ENCODE results near the gene BCL7A. TPM values are rescaled to one million over a fixed set of nuclear protein-coding genes. Genes with fewer than 3 reads are reported as not detected.

The BCL7A gene
- total and polyA plus RNA-seq, 2 donors (not counting 1 experiment from before 2014, with no cell fraction given) = 71.0 to 75.9 TPM

DNA sequence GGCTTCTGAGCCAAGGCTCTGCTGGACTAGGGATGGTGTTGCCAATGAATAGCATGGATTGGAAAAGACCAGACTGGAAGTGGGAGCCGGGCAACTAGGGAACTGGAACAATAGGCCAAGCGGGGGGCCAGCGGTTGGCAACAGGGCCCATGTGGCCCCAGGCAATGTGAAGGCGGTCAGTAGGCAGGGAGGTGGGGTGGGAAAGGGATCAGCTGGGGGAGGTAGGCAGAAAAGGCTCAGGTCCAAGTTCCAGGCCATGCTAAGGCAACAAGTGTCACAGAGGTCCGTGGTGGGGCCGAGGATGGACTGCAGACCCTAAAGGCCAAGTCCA is 42.0 kb downstream of the BCL7A start:
- ATAC-seq (ENCODE audit: low read depth) (no peak), DNase-seq (no peak)
- intact Hi-C loops (cut with micrococcal nuclease) = no loop called here
- TF ChIP-seq, protein P1, sequence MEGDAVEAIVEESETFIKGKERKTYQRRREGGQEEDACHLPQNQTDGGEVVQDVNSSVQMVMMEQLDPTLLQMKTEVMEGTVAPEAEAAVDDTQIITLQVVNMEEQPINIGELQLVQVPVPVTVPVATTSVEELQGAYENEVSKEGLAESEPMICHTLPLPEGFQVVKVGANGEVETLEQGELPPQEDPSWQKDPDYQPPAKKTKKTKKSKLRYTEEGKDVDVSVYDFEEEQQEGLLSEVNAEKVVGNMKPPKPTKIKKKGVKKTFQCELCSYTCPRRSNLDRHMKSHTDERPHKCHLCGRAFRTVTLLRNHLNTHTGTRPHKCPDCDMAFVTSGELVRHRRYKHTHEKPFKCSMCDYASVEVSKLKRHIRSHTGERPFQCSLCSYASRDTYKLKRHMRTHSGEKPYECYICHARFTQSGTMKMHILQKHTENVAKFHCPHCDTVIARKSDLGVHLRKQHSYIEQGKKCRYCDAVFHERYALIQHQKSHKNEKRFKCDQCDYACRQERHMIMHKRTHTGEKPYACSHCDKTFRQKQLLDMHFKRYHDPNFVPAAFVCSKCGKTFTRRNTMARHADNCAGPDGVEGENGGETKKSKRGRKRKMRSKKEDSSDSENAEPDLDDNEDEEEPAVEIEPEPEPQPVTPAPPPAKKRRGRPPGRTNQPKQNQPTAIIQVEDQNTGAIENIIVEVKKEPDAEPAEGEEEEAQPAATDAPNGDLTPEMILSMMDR (IDR thresholded peaks at IDR 0.05) = no peak
- no peak for TF ChIP-seq EZH2 (IDR thresholded peaks at IDR 0.05; ENCODE audit: borderline replicate concordance, insufficient read depth, low read depth, low read length, poor library complexity, severe bottlenecking)
- ChIA-PET POLR2A (interaction anchor here (0.6 kb wide), 1 partner anchor 57 kb away, joined by 3 read pairs; no protein-coding TSS in a partner anchor), CTCF (interaction anchor here (0.8 to 4.4 kb wide), 7 partner anchors 9 to 146 kb away, joined by 3 to 20 read pairs (median 6); partner anchors contain the start of genes CFAP251 and MLXIP)
- WGBS (ENCODE audit: insufficient coverage) = 89% methylated on average over 6 of the region's 6 CpGs
- H3K4me3 ChIP-seq (ENCODE audit: control extremely low read depth in 1 of 5, extremely low read depth in 1 of 5, insufficient read depth in 1 of 5, low read depth in 2 of 5, low read length in 4 of 5) = no peak overlapping the region
- no peaks in the 10 kb centered on the region for H3K79me2 ChIP-seq (ENCODE audit: control insufficient read depth, insufficient read depth, low read length)
- no peaks in the 10 kb centered on the region for H4K20me1 ChIP-seq (ENCODE audit: control insufficient read depth, insufficient read depth, low read length, poor library complexity, severe bottlenecking)
- H3K27ac ChIP-seq (ENCODE audit: low read length in 2 of 2) = no peak overlapping the region
- H3K9me3 ChIP-seq (ENCODE audit: control extremely low read depth in 1 of 3, control insufficient read depth in 2 of 3, insufficient read depth in 1 of 3, low read length in 2 of 3) = no peaks in the 10 kb centered on the region
- H3K36me3 ChIP-seq (replicated peaks in 1 of 2; ENCODE audit: control extremely low read depth in 1 of 2, control insufficient read depth in 1 of 2, extremely low read depth in 1 of 2, insufficient read depth in 2 of 2, low read length in 1 of 2) = peaks cover 0 to 25% of the 10 kb centered on the region in 2 experiments
- peaks cover 25 to 43% of the 10 kb centered on the region in 2 donors for H3K4me1 ChIP-seq (ENCODE audit: control insufficient read depth in 2 of 2, insufficient read depth in 2 of 2, low read length in 2 of 2)
- no peak overlapping the region for H3K9ac ChIP-seq (ENCODE audit: low read length)
- Mint-ChIP-seq H3K9me3 (ENCODE audit: insufficient read depth) (no peaks in the 10 kb centered on the region), H3K4me3 (no peak overlapping the region), H3K27me3 (no peaks in the 10 kb centered on the region), H3K4me1 (peaks cover 47% of the 10 kb centered on the region), H3K27ac (peak overlapping the region; percentile 64)
- H3K27me3 ChIP-seq (replicated peaks in 1 of 4; ENCODE audit: control extremely low read depth in 1 of 4, control insufficient read depth in 3 of 4, insufficient read depth in 4 of 4, low read length in 3 of 4) = no peaks in the 10 kb centered on the region
- no peak overlapping the region for H3K4me2 ChIP-seq (replicated peaks; ENCODE audit: low read depth, low read length, poor library complexity, severe bottlenecking)
- no peak overlapping the region for H2AFZ ChIP-seq (ENCODE audit: insufficient read depth, low read depth, low read length, poor library complexity, severe bottlenecking)

DNA sequence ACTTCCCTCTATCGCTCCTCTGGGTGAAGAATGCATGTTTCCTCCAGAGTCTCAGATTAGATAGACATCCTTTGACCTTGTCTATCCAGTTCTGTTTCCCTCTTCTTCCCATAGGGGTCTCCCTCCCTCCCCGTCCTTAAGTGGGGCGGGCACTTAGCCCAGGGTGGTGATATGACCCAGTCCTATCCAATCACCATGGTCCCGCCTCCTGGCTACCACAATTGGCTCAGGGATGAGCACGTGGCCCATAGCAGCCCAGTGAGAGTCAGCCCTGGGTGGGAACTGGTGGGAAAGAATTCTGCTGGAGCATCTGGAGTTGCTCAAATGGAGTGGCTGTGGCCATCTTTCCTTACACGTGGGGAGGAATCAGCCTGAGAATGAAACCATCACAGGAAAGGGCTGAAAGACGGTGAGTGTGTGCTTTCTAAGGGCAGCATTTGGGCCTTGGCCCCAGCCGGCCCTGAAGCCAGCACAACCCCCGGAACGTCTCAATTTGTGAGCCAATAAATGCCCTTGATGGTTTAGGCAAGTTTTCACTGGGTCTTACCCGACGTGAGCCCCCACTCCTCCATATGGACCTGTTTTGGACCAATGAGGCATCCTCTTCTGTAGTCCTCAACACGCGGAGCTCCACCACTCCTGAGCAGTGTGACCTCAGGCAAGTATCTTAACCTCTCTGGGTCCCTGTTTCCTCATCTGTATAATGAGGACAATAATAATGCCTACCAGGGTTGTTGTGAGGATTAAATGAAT is 42.5 kb downstream of the BCL7A start:
- Mint-ChIP-seq H3K4me1 (peaks cover 47% of the 10 kb centered on the region), H3K27ac (peak overlapping the region; percentile 65), H3K9me3 (ENCODE audit: insufficient read depth) (no peaks in the 10 kb centered on the region), H3K4me3 (no peak overlapping the region), H3K27me3 (no peaks in the 10 kb centered on the region)
- H3K4me2 ChIP-seq (replicated peaks; ENCODE audit: low read depth, low read length, poor library complexity, severe bottlenecking) = no peak overlapping the region
- no peak overlapping the region for H3K4me3 ChIP-seq (ENCODE audit: control extremely low read depth in 1 of 5, extremely low read depth in 1 of 5, insufficient read depth in 1 of 5, low read depth in 2 of 5, low read length in 4 of 5)
- no peak for TF ChIP-seq EZH2 (IDR thresholded peaks at IDR 0.05; ENCODE audit: borderline replicate concordance, insufficient read depth, low read depth, low read length, poor library complexity, severe bottlenecking)
- TF ChIP-seq, protein P1 (IDR thresholded peaks at IDR 0.05) = no peak
- DNase-seq (peak; percentile 58), ATAC-seq (ENCODE audit: low read depth) (peak; percentile 66)
- H3K27ac ChIP-seq (ENCODE audit: low read length in 2 of 2) = no peak overlapping the region
- H2AFZ ChIP-seq (ENCODE audit: insufficient read depth, low read depth, low read length, poor library complexity, severe bottlenecking) = no peak overlapping the region
- no peaks in the 10 kb centered on the region for H4K20me1 ChIP-seq (ENCODE audit: control insufficient read depth, insufficient read depth, low read length, poor library complexity, severe bottlenecking)
- intact Hi-C loops (cut with micrococcal nuclease) = no loop called here
- whole genome bisulfite sequencing (ENCODE audit: insufficient coverage) = 84% methylated on average over 7 of the region's 14 CpGs
- peaks cover 0 to 20% of the 10 kb centered on the region in 2 experiments for H3K36me3 ChIP-seq (replicated peaks in 1 of 2; ENCODE audit: control extremely low read depth in 1 of 2, control insufficient read depth in 1 of 2, extremely low read depth in 1 of 2, insufficient read depth in 2 of 2, low read length in 1 of 2)
- no peak overlapping the region for H3K9ac ChIP-seq (ENCODE audit: low read length)
- no peaks in the 10 kb centered on the region for H3K27me3 ChIP-seq (replicated peaks in 1 of 4; ENCODE audit: control extremely low read depth in 1 of 4, control insufficient read depth in 3 of 4, insufficient read depth in 4 of 4, low read length in 3 of 4)
- H3K79me2 ChIP-seq (ENCODE audit: control insufficient read depth, insufficient read depth, low read length) = no peaks in the 10 kb centered on the region
- H3K9me3 ChIP-seq (ENCODE audit: control extremely low read depth in 1 of 3, control insufficient read depth in 2 of 3, insufficient read depth in 1 of 3, low read length in 2 of 3) = no peaks in the 10 kb centered on the region
- H3K4me1 ChIP-seq (ENCODE audit: control insufficient read depth in 2 of 2, insufficient read depth in 2 of 2, low read length in 2 of 2) = peaks cover 30 to 49% of the 10 kb centered on the region in 2 donors
- CTCF ChIA-PET = interaction anchor here (0.8 to 5.1 kb wide), 9 partner anchors 9 to 146 kb away, joined by 3 to 48 read pairs (median 7); partner anchors contain the start of genes CFAP251 and MLXIP
- POLR2A ChIA-PET = no interaction called here

All from B cell (primary cell).